GM18520 (cell line): Measurements from ENCODE around the gene FBXL19.

Source experiments
- ATAC-seq: cut with Tn5 transposase; IDR thresholded peaks from one replicate; pipeline ENCODE4 v1.9.1; 2021; ENCODE audit not compliant: unreplicated experiment

FBXL19 gene

DNA sequence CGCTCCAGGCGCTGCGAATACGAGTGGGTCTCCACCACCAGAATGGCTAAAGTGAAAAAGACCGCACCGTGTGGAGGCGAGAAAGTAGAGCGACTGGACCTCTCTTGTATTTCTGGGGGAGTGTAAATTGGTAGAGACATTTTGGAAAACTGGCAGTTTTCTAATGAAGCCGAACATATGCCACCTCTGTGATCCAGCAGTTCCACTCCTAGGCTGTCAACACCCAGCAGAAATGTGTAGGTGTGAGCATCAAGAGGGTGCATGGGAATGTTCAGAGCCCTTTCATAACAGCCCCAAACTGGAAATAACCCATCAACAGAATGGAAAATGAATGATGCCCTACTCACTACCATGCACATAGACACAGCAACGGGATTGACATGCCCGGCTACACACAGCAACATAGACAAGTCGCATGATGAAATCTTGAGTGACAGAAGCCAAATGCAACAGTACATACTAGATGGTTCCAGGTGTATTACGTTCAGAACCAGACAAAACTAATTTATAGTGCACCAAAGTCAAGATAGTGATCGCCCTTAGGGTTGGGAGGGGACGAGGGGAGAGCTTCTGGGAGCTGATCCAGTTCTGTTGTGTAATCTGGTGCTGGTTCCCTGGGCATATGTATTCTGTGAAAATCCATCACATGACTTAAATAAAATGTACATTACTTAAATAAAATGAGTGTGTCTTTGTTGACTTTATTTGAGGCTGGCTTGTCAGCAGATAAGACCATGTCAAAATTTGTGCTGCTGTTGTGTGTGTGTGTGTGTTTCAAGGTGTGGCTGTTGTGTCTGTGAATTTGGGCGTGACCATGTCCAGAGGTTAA lies 28.6 kb upstream of the FBXL19 start:
- no peak for ATAC-seq

DNA sequence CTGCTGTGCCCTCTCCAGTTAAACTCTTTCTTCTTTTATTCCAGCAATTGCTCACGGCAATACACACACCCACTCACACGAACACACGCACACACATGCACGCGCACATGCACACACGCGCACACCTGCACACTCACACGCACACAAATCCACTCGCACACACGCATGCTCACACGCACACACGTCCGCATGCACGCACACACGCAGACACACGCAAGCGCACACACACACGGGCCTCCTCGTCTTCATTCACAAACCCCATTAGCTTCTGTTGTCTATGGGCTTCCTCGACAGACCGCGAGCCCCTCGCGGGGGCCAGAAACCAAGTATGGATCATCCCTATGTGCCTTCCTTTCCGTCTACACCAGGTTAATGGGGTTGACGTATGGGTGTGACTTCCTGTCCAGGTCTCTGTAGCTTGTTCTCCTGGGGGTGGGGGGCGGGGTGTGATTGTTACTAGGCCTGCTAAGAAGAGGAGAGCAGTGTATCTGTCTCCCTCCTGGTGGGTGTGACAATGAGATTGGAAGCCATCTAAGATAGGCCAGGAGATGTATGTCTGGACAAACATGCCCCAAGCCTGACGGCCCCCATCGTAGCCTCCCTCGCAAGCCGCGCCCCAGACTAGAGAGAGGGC lies 27.6 kb upstream of the FBXL19 start:
- no peak for ATAC-seq

DNA sequence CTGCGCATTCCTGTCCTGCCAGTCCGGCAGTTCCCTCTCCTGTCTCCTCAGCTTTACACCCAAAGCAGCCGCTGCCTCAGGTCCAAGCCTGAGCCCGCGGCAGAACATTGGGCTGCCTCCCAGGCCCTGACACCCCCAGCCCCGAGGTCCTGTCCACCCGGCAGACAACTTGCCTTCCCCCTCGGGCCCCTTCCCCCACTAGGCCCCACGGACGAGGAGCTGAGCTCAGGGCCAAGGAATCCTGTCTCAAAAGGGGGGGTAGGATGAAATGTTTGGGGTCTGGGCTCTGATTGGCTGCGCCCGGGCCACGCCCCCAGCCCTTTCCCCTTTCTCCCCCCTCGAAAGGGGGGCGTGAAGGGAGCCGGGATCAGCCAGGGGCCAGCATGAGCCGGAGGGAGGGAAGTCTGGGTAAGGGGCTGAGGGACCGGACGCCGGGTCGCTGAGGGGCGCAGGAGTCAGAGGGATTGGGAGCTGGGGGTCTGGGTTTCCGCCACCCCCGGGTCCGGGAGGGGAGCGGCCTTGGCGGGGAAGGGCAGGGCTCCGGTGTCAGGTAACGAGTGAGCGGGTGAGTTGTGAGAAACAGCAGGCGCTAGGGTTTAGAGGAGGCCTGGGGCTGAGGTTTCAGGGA lies 27.0 kb upstream of the FBXL19 start, which contains the start of gene CTF1:
TSS of gene CTF1 (plus strand) at position 354 of the 628 bp plus-strand sequence. CDS start at position 384, 30 bp downstream.
- no peak for ATAC-seq

DNA sequence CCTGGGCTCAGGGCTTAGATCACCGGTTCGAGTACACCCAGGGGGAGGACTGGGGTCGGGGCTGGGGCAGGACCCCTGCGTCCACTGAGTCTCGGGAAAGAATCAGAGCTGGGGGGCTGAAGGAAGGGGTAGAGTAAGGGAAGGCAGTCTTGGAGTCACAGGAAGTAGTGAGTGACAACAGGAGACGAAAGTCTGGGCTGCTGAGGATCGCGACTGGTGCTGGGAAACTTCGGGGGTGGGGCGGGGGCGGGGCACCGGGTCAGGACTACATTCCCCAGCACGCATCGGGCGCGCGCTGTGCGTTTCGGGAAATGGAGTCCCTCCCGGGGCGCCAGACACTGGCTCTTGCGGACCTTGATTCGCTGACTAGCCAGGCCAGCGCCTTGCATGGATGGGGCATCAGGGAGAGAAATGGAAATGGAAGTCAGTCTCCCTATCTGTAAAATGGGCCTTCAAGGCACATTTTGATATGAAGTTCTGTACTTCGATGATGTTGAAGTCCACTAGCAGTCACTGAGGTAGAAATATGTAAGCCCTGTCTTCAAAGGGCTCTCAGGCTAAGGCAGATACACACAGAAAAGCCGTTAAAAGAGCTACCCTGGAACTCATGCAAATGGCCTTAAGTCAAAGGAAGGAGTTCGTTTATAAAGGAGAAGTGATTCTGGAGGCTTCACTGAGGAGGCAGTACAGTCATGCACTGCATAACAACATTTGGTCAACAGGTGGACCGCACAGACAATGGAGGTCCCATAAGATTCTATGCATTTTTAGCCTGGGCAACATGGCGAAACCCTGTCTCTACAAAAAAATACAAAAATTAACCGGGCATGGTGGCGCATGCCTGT lies 26.3 kb upstream of the FBXL19 start:
- ATAC-seq, result no peak

DNA sequence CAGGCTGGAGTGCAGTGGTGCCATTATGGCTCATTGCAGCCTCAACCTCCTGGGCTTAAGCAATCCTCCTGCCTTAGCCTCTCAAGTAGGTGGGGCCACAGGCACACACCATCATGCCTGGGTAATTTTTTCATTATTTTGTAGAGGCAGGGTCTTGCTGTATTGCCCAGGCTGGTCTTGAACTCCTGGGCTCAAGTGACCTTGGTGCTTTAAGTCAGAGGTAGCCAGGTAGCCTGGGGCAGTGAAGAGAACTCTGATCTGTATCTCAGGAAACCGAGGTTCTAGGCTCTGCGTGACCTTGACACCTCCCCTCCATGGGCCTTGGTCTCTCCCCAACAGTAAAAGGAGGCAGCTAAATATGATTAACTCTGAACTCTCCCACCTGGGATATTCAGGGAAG lies 23.6 kb upstream of the FBXL19 start:
- ATAC-seq, result no peak

DNA sequence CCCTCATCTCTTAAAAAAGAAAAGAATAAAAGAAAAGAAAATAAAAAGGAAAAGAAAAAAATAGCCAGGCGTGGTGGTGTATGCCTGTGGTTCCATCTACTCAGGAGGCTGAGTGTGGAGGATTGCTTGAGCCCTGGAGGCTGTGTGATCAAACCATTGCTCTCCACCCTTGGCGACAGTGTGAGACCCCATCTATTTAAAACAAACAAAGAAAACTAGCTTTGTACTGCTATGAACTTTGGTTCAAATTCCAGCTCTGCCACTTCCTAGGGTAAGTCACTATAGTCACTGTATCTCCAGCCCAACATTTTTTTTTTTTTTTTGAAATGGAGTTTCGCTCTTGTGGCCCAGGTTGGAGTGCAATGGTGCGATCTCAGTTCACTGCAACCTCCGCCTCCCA lies 22.8 kb upstream of the FBXL19 start:
- no peak for ATAC-seq

DNA sequence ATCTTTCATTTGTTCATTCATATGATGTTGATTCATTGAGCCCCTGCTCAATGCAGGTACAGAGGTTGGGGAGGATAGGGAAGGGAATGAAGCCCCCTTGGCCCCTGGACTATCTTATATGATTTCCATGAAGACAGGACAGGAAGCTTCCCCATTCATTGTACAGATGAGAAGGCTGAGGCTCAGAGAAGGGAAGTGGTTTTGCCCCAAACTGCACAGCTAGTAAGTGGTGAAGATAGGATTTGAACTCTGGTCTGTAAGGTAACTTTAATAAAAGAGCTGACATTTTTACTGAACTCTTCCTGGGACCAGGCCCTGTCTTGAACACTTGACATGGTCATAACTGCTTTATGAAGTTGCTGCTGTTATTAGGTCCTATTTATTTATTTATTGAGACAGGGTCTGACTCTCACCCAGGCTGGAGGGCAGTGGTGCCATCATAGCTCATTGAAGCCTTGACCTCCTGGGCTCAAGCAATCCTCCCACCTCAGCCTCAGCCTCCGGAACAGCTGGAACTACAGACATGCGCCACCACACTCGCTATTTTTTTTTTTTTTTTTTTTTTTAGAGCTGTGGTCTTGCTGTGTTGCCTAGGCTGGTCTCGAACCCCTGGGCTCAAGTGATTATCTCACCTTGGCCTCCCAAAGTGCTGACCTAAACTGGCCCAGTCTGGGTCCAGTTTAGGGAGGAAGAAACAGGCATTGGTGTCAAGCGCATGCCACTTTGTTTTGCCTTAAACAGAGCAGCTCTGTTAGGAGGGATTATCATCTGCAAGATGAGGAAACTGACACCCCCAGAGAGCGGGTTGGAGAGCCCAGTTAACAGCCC lies 22.0 kb upstream of the FBXL19 start:
- no peak for ATAC-seq

DNA sequence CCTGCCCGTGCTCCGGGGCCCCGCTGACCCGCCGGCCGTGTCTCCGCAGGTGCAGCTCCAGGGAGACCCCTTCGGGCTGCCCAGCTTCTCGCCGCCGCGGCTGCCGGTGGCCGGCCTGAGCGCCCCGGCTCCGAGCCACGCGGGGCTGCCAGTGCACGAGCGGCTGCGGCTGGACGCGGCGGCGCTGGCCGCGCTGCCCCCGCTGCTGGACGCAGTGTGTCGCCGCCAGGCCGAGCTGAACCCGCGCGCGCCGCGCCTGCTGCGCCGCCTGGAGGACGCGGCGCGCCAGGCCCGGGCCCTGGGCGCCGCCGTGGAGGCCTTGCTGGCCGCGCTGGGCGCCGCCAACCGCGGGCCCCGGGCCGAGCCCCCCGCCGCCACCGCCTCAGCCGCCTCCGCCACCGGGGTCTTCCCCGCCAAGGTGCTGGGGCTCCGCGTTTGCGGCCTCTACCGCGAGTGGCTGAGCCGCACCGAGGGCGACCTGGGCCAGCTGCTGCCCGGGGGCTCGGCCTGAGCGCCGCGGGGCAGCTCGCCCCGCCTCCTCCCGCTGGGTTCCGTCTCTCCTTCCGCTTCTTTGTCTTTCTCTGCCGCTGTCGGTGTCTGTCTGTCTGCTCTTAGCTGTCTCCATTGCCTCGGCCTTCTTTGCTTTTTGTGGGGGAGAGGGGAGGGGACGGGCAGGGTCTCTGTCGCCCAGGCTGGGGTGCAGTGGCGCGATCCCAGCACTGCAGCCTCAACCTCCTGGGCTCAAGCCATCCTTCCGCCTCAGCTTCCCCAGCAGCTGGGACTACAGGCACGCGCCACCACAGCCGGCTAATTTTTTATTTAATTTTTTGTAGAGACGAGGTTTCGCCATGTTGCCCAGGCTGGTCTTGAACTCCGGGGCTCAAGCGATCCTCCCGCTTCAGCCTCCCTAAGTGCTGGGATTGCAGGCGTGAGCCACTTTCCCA lies 21.1 kb upstream of the FBXL19 start:
- ATAC-seq, result no peak

DNA sequence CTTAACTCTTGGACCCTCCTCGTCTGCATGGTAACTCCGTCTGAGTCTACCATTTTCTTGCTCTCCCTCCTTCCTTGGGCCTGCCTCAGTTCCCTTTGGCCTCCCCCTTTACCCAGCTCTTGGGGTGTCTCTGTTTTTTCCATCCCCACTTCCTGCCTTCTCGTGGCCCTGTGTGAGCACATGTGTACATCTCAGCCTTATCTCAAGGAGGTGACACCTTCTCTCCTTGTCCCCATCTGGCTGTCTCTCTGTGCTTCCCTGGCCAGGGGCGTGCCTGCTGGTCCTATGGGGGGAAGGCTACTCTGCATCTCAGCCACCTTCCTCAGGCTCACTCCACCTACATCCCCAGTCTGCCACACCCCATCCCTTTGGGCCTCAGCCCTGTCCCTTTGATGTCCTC lies 20.4 kb upstream of the FBXL19 start:
- no peak for ATAC-seq

DNA sequence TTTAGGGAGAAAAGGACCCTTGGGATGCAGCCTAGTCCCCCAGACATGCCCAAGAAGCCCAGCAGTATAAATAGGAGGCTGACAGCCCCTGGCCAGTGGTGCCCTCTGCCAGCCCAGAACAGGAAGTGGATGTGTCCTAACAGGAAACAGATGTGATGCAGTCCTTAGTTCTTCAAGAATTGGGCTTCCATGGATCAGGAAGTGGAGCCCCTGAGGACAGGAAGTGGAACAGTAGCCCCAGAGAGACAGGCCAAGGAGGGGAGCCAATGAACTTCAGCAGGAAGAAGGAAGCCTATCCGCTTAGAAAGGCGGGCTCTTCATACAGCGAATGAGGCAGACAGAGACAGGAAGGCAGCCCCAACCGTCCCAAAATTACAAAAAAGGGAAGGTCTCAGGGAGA lies 19.8 kb upstream of the FBXL19 start:
- ATAC-seq, result no peak

DNA sequence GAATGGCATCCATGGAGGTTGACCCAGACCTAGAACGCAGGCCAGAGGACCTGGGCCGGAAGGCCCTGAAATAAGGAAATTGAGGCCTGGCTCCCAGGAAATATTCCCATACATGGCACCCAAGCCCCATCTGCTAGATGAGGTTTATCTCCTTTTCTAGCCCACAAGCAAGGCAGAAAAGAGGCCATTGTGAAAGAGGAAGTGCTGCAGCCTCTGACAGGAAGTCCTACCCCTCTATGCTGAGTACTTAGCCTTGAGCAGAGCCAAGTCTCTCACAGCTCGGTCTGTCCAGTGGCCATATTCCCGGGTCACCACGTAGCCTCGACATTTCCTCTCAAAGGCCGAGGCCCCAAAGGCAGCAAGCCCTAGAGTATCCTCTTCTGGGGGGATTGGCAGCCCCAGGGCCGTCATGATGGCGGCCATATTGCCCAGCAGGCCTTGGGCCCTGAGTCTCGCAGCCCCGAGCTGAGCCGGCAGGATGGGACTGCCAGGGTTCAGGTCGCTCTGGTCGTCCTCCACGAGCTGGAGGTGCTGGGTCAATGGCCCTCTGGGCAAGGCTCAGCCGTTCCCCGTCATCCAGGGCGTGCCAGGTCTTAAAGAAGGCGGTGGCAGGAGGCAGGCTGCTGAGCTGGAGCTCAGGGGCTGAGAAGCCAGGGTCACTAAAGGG lies 19.1 kb upstream of the FBXL19 start:
- no peak for ATAC-seq

DNA sequence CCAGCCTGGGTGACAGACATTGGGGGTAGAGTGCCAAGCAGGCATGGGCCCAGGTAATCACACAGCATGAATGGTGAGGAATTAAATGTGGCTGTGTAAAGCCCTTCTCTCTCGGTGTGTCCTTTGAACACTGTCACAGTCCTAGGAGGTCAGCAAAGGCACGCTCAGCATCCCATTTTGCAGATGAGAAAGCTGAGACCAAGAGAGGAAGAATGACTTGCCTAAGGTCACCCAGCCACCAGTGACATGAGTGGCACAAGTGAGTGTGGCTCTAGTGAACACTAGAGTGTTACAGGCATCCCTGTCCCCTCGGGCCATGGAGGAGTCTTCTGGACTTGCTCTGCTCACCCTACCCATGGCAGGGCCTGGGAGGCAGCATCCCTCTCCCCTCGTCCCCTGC lies 16.3 kb upstream of the FBXL19 start:
- no peak for ATAC-seq

DNA sequence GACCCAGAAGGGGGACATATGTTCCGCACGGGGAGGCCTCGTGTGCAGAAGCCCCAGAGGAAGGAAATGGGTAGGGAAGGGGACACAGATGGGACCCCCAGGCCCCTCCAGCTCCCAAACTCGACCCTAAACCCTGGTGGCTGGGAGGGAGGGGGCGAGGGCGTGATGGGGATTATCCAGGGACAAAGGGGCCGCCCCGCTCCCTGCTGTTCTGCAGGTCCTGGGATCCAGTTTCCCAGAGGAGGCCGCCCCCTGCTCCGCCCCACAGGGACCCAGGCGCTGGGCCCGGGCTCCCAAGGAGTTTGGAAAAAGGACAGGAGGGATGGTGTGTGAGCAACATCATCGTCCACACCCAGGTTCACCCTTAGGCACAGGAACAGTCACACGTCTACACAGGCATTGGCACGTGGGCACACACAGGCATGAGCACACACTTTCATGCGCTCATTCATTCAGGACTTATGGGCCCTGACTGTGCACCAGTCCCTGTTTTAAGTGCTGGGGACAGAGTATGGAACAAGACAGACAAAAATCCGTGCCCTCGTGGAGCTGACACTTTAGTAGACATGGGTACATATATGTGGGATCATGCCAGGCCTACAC lies 12.8 kb upstream of the FBXL19 start:
- no peak for ATAC-seq

DNA sequence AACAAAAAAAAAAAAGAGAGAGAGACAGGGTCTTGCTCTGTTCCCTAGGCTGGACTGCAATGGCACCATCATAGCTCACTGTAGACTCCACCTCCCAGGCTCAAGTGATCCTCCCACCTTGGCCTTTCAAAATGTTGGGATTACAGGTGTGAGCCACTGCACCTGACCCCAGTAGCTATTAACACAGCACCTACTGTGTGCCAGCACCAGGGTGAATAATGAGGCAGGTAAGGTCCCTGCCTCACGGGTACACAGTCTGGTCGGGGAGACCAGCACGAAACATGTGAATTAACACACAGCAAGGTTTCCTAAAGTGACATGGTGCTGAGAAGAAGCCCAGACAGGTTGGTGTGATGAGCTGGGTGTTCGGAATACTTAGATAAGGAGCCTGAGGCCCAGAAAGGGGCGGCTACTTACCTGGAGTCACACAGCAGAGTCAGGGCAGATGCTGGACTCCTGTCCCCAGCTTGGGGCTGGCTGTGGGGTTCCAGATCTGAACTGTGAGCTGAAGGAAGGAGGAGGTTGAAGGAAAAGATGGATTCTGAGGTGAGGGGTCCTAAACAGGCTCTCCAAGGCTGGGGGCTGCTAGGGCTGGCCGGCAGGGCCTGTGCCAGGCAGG lies 10.5 kb upstream of the FBXL19 start:
- no peak for ATAC-seq

DNA sequence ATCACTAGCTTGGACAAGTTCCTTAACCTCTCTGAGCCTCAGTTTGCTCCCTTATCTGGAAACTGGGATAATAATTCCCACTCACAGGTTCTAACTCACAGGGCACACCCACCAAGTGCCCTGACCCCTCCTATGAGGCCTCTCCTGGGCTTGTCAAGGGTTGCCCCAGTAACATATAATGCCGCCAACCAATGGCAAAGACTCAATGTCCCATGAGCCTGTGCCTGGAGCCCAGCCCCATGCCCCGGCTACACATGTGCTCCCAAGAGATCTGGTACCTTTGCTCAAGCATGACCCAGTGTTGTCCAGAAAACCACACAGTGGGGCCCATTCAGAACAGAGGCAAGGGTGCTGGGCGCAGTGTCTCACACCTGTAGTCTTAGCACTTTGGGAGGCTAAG lies 8.5 kb upstream of the FBXL19 start:
- ATAC-seq, result no peak

DNA sequence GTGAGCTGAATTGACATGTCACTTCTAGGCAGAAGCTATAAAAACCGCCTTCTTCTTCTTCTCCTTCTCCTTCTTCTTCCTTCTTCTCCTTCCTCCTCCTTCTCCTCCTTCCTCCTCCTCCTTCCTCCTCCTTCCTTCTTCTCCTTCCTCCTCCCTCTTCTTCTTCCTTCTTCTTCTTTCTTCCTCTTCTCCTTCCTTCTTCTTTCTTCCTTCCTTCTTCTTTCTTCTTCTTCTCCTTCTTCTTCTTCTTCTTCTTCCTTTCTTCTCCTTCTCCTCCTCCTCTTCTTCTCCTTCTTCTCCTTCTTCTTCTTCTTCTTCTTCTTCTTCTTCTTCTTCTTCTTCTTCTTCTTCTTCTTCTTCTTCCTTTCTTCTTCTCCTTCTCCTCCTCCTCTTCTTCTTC lies 4.8 kb upstream of the FBXL19 start:
- no peak for ATAC-seq

DNA sequence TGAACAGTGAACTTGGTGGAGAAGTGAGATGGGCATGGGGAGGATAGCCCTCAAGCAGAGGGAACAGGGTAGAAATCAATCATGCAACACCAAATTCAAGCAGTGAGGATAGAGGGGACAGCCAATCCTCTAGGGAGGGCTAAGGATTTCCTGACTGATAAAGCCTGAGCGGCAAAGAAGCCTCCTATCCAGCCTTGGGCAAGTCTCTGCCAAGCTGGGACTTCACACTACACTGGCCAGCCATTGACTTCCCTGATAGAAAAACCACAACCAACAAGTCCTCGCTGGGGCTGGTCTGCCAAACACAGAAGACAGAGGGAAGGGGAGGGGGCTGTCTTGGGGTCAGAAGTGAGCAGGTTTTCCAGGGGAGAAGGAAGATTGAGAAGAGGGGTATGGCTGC lies 2.5 kb upstream of the FBXL19 start:
- no peak for ATAC-seq

DNA sequence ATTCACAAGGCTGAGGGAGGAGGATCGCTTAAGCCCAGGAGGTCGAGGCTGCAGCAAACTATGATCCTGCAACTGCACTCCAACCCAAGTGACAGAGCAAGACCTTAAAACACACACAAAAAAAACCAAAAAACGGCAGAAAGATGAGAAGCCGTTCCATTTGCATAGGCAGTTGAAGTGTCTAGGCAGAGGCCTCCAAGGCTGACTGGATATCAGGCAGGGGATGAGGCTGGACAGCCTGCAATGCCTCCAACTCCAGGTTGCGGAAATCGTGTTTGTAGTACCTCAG lies 2.0 kb upstream of the FBXL19 start:
- ATAC-seq, result no peak
